ENCODE measurements around the gene DSPP. TPM values are rescaled to one million over a fixed set of nuclear protein-coding genes. Genes with fewer than 3 reads are reported as not detected.

Gene DSPP
- total and polyA plus RNA-seq, 2 experiments from 2014 or later = 0.08 TPM; not detected in 1

GRCh38 chr4:87559090-87559837, 49.1 kb upstream of the DSPP start:
- Histone ChIP-seq H3K36me3 (ENCODE audit: insufficient read depth) (no peaks in the 10 kb centered on the region), H3K4me3 (no peak overlapping the region), H3K9me2 (ENCODE audit: insufficient read depth) (0 out of 2 replicates have a peak, but pooled peaks cover 4% of the 10 kb centered on the region), H3K4me1 (ENCODE audit: insufficient read depth) (no peaks in the 10 kb centered on the region), H3K27ac (ENCODE audit: low read depth) (no peak overlapping the region), H2AFZ (peak overlapping the region; percentile 60), H3K27me3 (ENCODE audit: insufficient read depth) (no peaks in the 10 kb centered on the region), H3F3A (replicated peaks; ENCODE audit: low read depth) (no peaks in the 10 kb centered on the region), H4K20me1 (replicated peaks; ENCODE audit: insufficient read depth) (no peaks in the 10 kb centered on the region), H3K4me2 (no peak overlapping the region), H3K79me2 (replicated peaks; ENCODE audit: insufficient read depth) (no peaks in the 10 kb centered on the region)
- no peaks in the 10 kb centered on the region for H3K36me3 Mint-ChIP-seq (ENCODE audit: low read depth)
- no peaks in the 10 kb centered on the region for H3K27me3 Mint-ChIP-seq (ENCODE audit: insufficient read depth, low read depth, poor library complexity)
- ATAC-seq (peak; percentile 91), DNase-seq (ENCODE audit: low spot score) (peak; percentile 68)
- H3K4me1 Mint-ChIP-seq = no peaks in the 10 kb centered on the region
- TF ChIP-seq EZH2phosphoT487 (IDR thresholded peaks at IDR 0.05; ENCODE audit: unreplicated experiment) = no peak
- TF ChIP-seq CTCF (conservative IDR thresholded peaks at IDR 0.05; ENCODE audit: low read depth in 2 of 2) = no peak
- no peak for TF ChIP-seq ETS1 (IDR thresholded peaks at IDR 0.05)
- TF ChIP-seq, protein P1, sequence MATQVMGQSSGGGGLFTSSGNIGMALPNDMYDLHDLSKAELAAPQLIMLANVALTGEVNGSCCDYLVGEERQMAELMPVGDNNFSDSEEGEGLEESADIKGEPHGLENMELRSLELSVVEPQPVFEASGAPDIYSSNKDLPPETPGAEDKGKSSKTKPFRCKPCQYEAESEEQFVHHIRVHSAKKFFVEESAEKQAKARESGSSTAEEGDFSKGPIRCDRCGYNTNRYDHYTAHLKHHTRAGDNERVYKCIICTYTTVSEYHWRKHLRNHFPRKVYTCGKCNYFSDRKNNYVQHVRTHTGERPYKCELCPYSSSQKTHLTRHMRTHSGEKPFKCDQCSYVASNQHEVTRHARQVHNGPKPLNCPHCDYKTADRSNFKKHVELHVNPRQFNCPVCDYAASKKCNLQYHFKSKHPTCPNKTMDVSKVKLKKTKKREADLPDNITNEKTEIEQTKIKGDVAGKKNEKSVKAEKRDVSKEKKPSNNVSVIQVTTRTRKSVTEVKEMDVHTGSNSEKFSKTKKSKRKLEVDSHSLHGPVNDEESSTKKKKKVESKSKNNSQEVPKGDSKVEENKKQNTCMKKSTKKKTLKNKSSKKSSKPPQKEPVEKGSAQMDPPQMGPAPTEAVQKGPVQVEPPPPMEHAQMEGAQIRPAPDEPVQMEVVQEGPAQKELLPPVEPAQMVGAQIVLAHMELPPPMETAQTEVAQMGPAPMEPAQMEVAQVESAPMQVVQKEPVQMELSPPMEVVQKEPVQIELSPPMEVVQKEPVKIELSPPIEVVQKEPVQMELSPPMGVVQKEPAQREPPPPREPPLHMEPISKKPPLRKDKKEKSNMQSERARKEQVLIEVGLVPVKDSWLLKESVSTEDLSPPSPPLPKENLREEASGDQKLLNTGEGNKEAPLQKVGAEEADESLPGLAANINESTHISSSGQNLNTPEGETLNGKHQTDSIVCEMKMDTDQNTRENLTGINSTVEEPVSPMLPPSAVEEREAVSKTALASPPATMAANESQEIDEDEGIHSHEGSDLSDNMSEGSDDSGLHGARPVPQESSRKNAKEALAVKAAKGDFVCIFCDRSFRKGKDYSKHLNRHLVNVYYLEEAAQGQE (IDR thresholded peaks at IDR 0.05; ENCODE audit: unreplicated experiment) = no peak
- TF ChIP-seq STAT1 (IDR thresholded peaks at IDR 0.05; ENCODE audit: unreplicated experiment) = no peak
- TF ChIP-seq EZH2 (IDR thresholded peaks at IDR 0.05; ENCODE audit: low read depth, unreplicated experiment) = no peak
- TF ChIP-seq ZNF331 (CRISPR knock-in tag; IDR thresholded peaks at IDR 0.05; ENCODE audit: low read depth) = no peak
- no peak for TF ChIP-seq ZNF114 (CRISPR knock-in tag; IDR thresholded peaks at IDR 0.05)
- no peak for TF ChIP-seq NANOG (IDR thresholded peaks at IDR 0.05; ENCODE audit: borderline replicate concordance)
- no peak for TF ChIP-seq CREB1 (CRISPR knock-in tag; IDR thresholded peaks at IDR 0.05; ENCODE audit: low read depth)
- no peak for TF ChIP-seq ZNF462 (CRISPR knock-in tag; IDR thresholded peaks at IDR 0.05)
- TF ChIP-seq JUNB (IDR thresholded peaks at IDR 0.05; ENCODE audit: unreplicated experiment) = no peak
- TF ChIP-seq POLR2AphosphoS5 (IDR thresholded peaks at IDR 0.05; ENCODE audit: low read depth) = no peak
- H3K9me3 Mint-ChIP-seq = no peaks in the 10 kb centered on the region
- H3K4me3 Mint-ChIP-seq = no peak overlapping the region
- no peak overlapping the region for H3K27ac Mint-ChIP-seq

Measured in GM23338 (cell line).